Body of pancreas (tissue), 4 donors: ENCODE measurements around the gene OPRD1.

Source experiments
- CTCF ChIP-seq, 7 experiments: fragments of 450-650 bp in 4 of 7; fragments of 200-600 bp in 3 of 7; sonication (generic) in 3 of 7; IDR thresholded peaks; one replicate each; pipeline ENCODE4 v1.5.1; 2016 to 2019; ENCODE audit warnings: antibody characterized with exemption in 7 of 7
- POLR2A ChIP-seq, 3 donors: fragments of 450-650 bp; IDR thresholded peaks; one replicate each; pipeline ENCODE4 v1.6.1; 2016; ENCODE audit warnings: antibody characterized with exemption in 3 of 3, mild to moderate bottlenecking in 2 of 3

DNA sequence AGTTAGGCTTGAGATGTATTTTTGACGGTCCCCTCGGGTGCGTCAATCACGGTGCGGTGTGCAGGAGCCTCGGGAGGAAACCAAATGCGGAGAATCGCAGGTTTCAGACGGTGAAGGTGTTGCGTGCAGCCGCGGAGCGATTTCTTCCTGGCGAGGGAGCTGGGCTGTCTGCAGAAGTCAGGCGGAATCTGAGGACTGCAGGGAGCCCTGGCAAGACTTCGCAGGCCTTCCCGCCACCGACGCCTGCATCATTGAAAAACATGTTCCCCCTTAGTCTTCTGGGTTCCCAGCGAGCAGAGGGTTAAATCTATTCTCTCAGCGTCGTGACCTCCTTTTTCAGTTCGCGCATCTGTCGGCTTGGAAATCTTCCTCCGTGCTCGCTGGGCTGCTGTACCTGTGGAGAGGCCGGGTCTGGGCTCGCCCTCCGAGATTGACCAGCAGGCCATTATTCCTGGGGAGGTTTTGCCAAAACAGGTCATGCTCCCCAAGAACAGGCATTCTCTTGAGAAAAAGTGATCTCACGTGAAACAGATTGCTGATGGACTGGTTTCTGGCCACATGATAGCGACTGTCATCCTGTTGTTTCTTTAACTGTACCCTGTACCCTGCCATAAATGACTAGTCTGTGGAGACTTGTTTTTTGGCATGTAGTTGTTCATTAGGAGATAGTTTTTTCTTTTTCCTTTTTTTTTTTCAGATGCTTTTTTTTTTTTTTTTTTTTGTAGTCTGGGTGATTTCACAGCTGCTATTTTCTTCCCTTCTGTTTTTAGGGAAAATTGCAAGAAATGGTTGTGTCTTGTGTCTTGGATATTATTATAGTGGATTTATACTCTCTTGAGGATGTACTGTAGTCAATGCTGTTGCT, 103.3 kb downstream of the OPRD1 start:
- TF ChIP-seq CTCF (IDR thresholded peaks at IDR 0.05): no peak
- no peak for TF ChIP-seq POLR2A (IDR thresholded peaks at IDR 0.05)
